Measurements from ENCODE around the gene COL12A1. TPM values are rescaled to one million over a fixed set of nuclear protein-coding genes. Genes with fewer than 3 reads are reported as not detected.

Gene COL12A1
- total RNA-seq, 1 experiment from 2014 or later = 29.3 TPM

DNA sequence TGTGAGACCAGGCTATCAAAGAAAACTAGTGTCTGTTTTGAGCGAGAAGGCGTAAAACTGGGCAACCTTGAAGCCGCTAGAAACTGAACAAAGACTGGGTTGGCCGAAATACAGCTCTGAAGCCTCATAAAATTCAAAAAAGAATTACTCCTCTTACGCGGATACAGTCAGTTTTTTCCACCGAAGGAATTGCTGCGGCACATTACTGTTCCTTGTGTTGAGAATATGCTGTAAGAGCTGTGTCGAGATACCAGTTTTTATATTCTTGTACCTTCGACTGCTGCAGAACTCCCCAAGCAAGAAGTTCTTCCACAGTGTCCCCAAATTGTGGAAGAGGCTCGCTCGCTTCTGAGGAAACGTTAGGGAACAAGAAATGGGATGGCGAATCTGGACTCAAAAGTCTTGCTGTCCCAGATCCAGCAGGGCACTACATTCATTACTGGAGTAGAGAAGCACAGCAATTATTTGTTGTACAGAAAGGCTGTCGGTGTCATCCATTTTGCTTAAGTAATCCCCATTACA is 38.3 kb upstream of the COL12A1 start:
- BruUV-seq (replicated peaks) = TSS peak; percentile 98
- CTCF ChIA-PET = interaction anchor here (1.3 kb wide), 1 partner anchor 35 kb away, joined by 5 read pairs; no protein-coding TSS in a partner anchor
- Mint-ChIP-seq H3K36me3 (ENCODE audit: insufficient read depth, unreplicated experiment) (peaks cover 49% of the 10 kb centered on the region), H3K27me3 (ENCODE audit: unreplicated experiment) (no peaks in the 10 kb centered on the region), H3K4me1 (ENCODE audit: low read depth, unreplicated experiment) (peaks cover 8% of the 10 kb centered on the region), H3K27ac (ENCODE audit: unreplicated experiment) (peak overlapping the region; percentile 92), H3K9me3 (ENCODE audit: low read depth, unreplicated experiment) (no peaks in the 10 kb centered on the region), H3K4me3 (ENCODE audit: low read depth, unreplicated experiment) (peak overlapping the region; percentile 85)
- TF ChIP-seq, protein P1, sequence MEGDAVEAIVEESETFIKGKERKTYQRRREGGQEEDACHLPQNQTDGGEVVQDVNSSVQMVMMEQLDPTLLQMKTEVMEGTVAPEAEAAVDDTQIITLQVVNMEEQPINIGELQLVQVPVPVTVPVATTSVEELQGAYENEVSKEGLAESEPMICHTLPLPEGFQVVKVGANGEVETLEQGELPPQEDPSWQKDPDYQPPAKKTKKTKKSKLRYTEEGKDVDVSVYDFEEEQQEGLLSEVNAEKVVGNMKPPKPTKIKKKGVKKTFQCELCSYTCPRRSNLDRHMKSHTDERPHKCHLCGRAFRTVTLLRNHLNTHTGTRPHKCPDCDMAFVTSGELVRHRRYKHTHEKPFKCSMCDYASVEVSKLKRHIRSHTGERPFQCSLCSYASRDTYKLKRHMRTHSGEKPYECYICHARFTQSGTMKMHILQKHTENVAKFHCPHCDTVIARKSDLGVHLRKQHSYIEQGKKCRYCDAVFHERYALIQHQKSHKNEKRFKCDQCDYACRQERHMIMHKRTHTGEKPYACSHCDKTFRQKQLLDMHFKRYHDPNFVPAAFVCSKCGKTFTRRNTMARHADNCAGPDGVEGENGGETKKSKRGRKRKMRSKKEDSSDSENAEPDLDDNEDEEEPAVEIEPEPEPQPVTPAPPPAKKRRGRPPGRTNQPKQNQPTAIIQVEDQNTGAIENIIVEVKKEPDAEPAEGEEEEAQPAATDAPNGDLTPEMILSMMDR (IDR thresholded peaks at IDR 0.05; ENCODE audit: unreplicated experiment) = no peak
- intact Hi-C loops (cut with micrococcal nuclease; ENCODE audit: unreplicated experiment) = no loop called here
- DNase-seq = no peak

DNA sequence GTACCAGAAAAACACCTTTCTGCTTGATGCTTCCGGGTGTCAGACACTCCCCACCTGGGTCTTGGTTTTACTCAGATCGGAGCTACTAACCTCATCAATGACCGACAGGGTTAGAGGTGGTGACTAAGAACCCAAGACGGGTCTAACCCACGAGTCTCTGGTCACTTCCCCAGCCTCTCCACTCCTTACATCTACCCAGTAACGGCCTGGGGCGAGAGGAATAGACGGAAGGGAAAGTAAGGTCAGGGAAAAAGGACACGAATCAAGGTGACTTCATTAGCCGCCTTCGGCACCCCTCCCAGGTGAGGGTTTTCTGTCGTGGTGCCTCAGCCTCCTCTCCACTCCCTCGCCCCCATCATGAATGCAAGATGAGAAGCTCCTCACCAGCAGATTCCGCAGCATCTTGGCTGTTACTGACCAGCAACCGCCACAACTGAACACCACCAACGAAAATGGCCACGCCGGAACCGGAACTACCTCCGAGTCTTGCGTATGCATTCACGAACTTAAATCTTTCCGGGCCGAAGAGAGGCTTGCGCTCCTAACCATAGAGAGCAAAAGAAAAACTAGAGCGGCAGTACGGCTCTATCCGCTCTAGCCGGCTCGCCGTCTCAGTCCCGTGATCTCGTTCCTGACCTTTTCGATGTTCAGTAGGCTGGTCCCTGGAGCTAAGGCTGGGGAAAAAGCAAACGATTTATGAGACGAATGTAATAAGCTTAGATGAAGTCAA is 37.6 kb upstream of the COL12A1 start, which contains the start of gene COX7A2:
Gene COX7A2, minus strand, starts transcription at position 469 of the 730 bp plus-strand sequence. Its CDS starts 67 bp downstream, at position 402.
- CTCF ChIA-PET = interaction anchor here (1.3 kb wide), 1 partner anchor 35 kb away, joined by 5 read pairs; no protein-coding TSS in a partner anchor
- TF ChIP-seq, protein P1 (IDR thresholded peaks at IDR 0.05; ENCODE audit: unreplicated experiment) = no peak
- no peaks in the 10 kb centered on the region for H3K27me3 Mint-ChIP-seq (ENCODE audit: unreplicated experiment)
- H3K4me3 Mint-ChIP-seq (ENCODE audit: low read depth, unreplicated experiment) = peak within 1 kb of the TSS; percentile 85
- BruUV-seq (replicated peaks) = TSS peak; percentile 64
- peak; percentile 87 for DNase-seq
- peak within 1 kb of the TSS; percentile 92 for H3K27ac Mint-ChIP-seq (ENCODE audit: unreplicated experiment)
- intact Hi-C loops (cut with micrococcal nuclease; ENCODE audit: unreplicated experiment) = no loop called here
- H3K36me3 Mint-ChIP-seq (ENCODE audit: insufficient read depth, unreplicated experiment) = peaks cover 49% of the 10 kb centered on the region
- no peaks in the 10 kb centered on the region for H3K9me3 Mint-ChIP-seq (ENCODE audit: low read depth, unreplicated experiment)
- H3K4me1 Mint-ChIP-seq (ENCODE audit: low read depth, unreplicated experiment) = peaks cover 8% of the 10 kb centered on the region

DNA sequence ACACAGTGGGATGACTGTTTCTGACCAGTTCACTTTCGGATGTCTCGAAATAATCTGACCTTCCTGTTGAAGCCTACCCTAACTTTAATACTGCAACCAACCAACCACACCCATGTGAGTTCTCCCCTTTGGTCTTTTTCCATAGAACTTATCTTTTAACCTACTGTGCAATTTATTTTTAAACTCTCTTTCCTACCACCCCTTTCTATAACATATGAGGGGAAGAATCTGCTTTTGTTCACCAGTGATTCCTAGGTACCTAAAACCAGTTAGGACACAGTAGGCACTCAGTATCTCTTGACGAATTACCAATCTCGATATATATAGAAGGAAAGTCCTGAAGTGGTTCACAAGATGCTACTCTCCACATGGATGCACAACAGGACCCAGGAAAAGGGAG is 30.8 kb upstream of the COL12A1 start:
- Mint-ChIP-seq H3K27me3 (ENCODE audit: unreplicated experiment) (no peaks in the 10 kb centered on the region), H3K4me1 (ENCODE audit: low read depth, unreplicated experiment) (peaks cover 8% of the 10 kb centered on the region), H3K27ac (ENCODE audit: unreplicated experiment) (no peak overlapping the region), H3K4me3 (ENCODE audit: low read depth, unreplicated experiment) (no peak overlapping the region), H3K36me3 (ENCODE audit: insufficient read depth, unreplicated experiment) (peaks cover 34% of the 10 kb centered on the region), H3K9me3 (ENCODE audit: low read depth, unreplicated experiment) (no peaks in the 10 kb centered on the region)
- CTCF ChIA-PET = no interaction called here
- no TSS peak for BruUV-seq (replicated peaks)
- DNase-seq = no peak
- TF ChIP-seq, protein P1 (IDR thresholded peaks at IDR 0.05; ENCODE audit: unreplicated experiment) = no peak
- intact Hi-C loops (cut with micrococcal nuclease; ENCODE audit: unreplicated experiment) = no loop called here

DNA sequence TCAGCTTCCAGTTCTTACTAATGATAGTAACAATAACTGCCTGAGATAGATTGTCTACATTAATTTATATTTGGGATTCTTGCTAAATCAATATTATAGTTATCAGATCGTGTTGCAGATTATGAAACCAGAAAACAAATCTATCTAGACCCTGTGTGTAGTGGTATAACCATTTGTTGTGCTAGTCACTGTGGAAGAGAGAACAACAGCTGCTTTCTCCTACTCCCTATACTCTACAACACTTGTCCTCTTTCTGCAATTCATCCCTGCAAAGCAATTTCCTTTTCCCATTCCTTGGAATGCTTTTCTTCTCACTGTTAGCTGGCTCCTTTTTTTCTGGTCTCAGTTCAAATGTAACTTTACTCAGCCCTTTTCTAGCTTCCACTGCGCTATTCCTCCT is 29.4 kb upstream of the COL12A1 start:
- no TSS peak for BruUV-seq (replicated peaks)
- TF ChIP-seq, protein P1 (IDR thresholded peaks at IDR 0.05; ENCODE audit: unreplicated experiment) = no peak
- DNase-seq = no peak
- Mint-ChIP-seq H3K4me3 (ENCODE audit: low read depth, unreplicated experiment) (no peak overlapping the region), H3K27ac (ENCODE audit: unreplicated experiment) (no peak overlapping the region), H3K4me1 (ENCODE audit: low read depth, unreplicated experiment) (no peaks in the 10 kb centered on the region), H3K36me3 (ENCODE audit: insufficient read depth, unreplicated experiment) (peaks cover 24% of the 10 kb centered on the region), H3K9me3 (ENCODE audit: low read depth, unreplicated experiment) (no peaks in the 10 kb centered on the region), H3K27me3 (ENCODE audit: unreplicated experiment) (no peaks in the 10 kb centered on the region)
- CTCF ChIA-PET = no interaction called here
- intact Hi-C loops (cut with micrococcal nuclease; ENCODE audit: unreplicated experiment) = no loop called here

Data from Calu3 (cell line).